Measurements from ENCODE around the gene GHRHR. TPM values are rescaled to one million over a fixed set of nuclear protein-coding genes. Genes with fewer than 3 reads are reported as not detected.

GHRHR gene
- total RNA-seq, 1 experiment from 2014 or later, result not detected

DNA sequence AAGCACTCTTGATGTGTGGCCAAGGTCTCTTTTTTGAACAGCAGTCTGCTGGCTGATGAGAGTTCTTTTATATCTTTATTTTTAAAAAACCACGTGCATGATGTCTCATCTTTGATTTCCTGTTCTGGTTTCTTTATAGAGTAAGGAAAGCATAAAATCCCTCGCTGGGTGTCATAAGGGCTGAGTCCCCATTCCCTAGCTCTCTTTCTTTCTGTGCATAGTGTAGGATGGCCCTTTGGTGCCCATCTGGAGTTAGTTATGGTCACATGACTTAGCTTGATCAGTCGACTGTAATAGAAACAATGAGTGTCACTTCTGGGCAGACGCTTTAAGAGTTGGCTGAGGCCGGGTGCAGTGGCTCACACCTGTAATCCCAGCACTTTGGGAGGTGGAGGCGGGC, 38.5 kb downstream of the GHRHR start:
- DNase-seq (ENCODE audit: low read depth), result peak; percentile 44

GRCh38 chr7:31003097-31003496, 39.3 kb downstream of the GHRHR start:
- no peak for DNase-seq (ENCODE audit: low read depth)

DNA sequence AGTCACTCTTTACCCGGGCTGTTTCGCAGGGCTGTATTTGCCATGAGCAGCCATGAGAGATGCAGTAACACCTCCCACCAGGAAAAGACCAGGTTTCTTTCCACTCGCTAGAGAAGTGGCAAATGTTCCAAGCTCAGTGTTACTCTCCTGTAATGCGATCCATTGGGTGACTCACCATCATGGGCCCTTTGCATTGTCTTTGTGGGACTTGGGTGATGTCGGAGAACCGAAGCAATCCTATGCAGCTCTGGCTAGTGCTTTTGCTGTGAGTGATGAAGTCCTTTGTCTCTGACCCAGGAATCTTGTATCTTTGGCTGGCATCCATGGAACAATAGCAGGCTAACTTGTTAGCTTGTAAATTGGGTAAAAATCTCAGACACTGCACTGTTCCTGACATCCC, 40.0 kb downstream of the GHRHR start:
- peak; percentile 47 for DNase-seq (ENCODE audit: low read depth)

DNA sequence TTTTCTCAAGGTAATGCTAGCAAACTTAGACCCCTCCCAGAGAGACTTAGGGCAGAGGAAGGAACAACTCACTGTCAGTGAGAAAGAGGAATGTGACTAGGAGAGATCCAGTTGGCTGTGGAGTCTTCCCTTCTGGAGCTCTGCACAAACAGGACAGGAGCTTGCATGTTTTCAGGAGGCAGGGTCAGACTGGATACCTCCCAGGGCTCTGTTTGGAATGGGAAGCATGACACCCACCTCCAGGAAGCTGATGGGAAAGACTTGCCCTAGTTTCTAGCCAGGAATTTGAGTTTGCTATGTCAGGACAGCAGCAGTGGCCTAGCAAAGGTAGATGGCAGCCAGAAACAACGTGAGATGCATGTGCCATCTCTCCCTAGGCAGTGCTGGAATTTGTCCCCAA, 40.6 kb downstream of the GHRHR start:
- no peak for DNase-seq (ENCODE audit: low read depth)

DNA sequence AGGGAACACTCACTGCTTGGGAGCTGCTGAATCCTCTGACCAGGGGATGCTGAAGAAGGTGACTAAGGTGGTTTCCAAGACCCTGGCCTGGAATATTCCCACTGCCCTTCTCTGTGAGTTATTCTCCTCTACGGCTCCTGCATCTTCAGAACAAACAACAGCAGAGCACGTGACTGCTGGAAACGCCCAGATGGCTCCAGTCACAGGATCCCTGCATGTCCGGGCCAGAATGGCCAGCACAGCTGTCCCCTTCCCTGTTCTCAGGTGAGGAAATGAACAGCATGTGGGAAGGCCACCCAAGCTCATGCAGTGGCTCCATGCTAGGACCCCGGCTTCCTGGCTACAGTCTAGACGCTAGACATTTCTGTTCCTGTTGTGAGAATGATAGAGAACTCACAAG, 43.1 kb downstream of the GHRHR start:
- DNase-seq (ENCODE audit: low read depth), result no peak

DNA sequence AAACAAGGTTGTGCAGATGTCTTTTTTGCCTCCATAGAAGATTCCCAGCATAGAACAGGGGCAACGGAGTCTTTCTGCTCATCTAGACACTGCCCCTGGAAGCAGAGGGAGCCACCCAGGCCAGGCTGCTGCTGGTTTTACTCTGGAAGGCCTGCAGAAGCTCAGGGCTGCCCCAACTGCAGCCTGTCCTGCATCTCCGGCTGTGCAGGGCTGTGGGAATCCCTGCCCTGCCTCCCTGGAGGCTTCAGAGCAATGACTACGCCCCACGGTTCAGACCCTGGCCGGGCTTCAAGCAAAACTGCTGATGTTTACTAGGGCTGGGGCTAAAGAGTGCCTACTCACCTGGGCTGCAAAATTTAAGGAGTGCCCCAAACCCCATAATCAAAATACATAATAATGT, 43.9 kb downstream of the GHRHR start:
- DNase-seq (ENCODE audit: low read depth), result no peak

DNA sequence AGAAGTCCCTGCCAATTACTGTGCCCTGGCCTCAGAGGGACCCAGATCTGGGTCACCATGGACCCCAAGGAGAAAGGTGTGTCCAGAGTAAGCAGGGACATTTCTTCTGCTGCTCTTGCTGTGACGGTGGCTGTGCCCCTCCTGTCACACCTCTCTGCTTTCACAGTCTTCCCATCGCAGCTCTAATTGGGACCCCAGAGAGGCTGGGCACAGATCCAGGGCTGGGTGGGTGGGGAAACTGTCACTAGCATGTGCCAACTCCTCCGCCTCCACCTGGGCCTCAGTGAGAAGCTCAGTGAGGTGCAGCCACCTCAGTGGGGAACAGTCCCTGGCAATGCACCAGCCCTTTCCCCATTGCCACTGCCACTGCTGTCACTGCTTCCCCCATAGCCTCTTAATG, 51.1 kb downstream of the GHRHR start:
- no peak for DNase-seq (ENCODE audit: low read depth)

DNA sequence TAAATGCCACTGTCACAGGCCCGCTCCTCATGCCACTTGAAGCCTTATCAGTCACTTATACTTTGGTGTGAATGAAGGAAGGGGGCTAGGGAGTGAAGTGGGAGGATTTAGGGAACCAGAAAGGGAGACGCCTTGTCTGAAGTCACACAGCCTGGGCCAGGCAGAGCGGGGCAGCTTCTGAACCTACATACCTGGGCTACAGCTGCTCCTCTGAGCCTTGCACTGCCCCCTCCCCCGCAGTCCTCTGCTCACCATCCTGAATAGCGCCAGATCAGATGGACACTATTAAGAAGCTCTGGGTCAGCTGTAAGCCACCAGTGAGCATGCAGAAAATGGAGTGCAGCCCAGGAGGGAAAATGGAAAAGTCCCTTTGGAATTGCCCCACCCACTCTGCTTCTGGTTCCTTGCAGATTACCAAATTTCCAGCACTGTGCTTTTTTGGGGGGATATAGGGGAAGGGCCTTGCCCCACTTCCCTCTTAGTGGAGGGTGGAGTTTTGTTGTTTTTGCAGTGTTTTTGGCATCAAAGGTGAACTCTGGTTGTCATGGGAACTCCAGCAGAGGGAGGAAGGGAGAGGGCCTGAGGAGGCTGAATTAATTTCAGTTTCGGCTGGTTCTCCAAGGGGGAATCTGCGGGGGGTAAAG, 53.4 kb downstream of the GHRHR start:
- no peak for DNase-seq (ENCODE audit: low read depth)

DNA sequence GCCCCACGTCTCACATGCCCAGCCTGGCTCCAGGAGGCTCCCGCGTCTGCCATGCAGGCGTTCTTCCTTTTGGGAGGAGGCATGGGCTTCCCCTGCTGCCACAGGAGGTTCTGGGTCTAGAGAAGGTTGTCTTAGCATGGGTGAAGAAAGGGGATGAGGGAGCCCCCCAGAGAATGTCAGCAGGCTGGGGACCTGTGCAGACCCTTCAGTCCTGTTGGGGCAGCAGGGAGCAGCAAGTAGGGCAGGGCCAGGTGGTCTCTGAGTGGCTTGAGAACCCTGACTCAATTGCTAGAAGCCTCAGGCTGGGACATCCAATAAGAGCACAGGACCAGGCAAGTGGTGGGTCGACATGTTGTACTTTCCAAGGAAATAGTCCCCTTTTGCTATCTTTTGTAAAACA, 54.0 kb downstream of the GHRHR start:
- DNase-seq (ENCODE audit: low read depth), result no peak

DNA sequence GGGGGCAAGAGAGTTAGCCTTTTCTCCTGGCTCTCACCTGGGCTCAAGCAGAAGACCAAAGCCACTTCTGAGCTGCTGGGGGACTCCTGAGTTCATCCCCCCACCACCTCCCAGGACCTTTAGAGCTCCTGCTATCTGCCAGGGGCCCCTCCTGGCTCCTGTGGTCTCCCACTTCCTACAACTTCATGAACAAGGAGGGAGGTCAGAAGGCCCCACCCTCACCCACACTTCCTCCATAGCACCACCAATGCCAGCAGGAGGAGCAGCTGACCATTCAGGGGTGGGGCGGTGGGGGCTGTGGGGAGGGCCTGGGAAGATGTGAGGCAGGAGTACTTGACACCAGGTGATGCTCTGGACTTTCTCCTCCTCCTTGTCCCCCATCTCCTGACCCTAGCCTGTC, 55.8 kb downstream of the GHRHR start:
- DNase-seq (ENCODE audit: low read depth), result no peak

DNA sequence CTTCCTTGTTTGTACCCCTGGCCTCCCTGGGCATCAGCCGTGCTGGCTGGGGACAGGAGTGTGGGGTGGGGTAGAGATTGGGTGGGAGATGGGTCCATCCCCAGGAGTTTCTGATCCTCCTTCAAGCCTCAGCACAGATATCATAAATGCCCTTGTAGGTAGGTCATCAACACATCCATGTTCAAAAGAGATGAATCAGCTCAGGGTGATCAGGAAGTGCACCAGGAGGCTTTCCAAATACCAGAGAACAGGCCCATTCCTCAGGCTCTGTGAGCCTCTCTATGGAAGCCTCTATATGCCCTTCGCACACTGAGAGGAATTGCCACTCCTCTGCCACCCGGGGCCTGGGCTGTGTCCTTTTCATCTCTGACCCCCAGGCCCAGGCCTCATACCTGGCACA, 56.4 kb downstream of the GHRHR start:
- DNase-seq (ENCODE audit: low read depth), result no peak

DNA sequence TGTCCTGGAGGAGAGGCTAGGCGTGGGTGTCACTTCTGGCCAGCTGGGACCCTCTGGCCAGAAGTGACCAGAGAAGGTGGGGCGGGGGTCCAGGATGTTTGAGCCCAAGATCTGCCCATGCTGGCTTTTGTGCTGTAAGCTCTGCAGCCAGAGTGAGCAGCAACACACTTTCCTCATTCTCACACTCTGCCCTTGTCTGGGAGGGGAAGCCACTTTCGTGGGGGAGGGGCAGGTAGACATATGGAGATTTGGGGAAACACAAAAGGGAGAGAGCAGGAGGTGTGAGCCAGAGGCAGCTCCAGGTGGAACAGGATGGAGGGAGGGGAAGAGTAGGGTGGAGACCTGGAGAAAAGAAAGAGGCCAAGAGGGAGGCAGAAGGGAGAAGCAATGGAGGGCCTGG, 56.9 kb downstream of the GHRHR start:
- no peak for DNase-seq (ENCODE audit: low read depth)

- DNase-seq (ENCODE audit: low read depth), result no peak
Measured at GRCh38 chr7:31022117-31022516, 58.4 kb downstream of the GHRHR start.

- no peak for DNase-seq (ENCODE audit: low read depth)
Measured at GRCh38 chr7:31022726-31023125, 59.0 kb downstream of the GHRHR start.

- DNase-seq (ENCODE audit: low read depth), result no peak
Measured at GRCh38 chr7:31023877-31024276, 60.1 kb downstream of the GHRHR start.

DNA sequence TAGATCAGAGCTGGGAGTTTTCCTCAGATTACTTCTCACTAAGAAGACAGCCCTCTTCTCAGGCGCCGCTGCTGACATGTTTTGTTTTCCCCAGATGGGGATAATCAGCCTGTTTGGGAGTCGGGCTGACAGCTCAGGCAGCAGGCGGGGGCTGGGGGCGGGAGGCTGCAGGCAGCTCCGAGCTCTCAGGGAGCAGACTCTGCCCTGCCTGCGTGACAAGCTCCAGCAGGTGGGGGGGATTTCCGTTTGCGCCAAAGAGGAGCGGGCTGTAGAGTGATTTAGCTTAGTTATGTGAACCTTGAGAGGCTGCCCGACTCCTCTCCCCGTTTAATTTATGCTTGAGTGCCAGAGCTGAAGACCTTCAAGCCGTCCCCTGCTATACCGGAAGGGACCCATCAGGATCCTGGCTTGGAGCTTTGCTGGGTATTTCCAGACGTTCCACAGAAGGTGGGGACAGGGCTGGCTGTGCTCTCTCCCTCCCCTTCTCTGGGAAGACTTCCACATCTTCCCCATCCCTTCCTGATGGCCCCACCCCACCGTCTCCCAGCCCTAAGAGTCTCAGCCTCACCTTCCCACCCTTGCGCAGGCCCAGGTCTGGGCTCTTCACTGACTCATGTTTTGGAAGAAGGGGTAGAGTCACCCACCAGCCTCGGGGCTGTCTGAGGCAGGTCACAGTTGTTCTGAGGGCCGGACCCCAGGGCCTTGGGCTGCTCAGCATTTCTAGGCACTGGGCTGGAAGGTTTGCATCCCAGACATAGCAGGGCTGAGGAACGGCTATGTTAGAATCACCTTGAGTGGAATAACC, 63.6 kb downstream of the GHRHR start:
- no peak for DNase-seq (ENCODE audit: low read depth)

DNA sequence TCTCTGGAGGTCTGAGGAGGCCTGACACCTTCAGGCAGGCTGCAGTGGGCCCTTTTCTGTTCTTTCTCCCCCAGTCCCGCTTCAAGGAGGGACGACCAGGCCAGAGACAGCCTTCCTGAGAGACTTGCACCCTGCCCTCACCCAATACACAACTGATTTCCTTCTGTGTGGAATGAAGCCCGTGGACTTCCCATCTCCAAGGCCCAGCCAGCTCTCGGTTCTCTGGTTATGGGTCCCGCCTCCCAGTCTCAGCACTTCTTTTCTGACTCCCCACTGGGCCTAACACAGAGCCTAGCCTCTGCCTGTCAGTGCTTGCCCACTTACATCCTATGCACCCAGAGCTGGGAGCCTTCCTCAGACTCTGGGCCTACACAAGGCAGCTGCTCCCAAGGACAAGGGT, 64.3 kb downstream of the GHRHR start:
- no peak for DNase-seq (ENCODE audit: low read depth)

- no peak for DNase-seq (ENCODE audit: low read depth)
Measured at GRCh38 chr7:31028417-31028992, 64.8 kb downstream of the GHRHR start.

Other genes with a start within 250 kb of the GHRHR start
- not detected in 2 replicates for gene INMT, start 211.8 kb upstream of the GHRHR start, total RNA-seq (2014; rRNA removed; shearing (Covaris generic))
- gene MINDY4, start 192.5 kb upstream of the GHRHR start, total RNA-seq (2014; rRNA removed; shearing (Covaris generic)), result 1.8 and 2.5 TPM in 2 replicates
- 0.10 TPM in 1 of 2 replicates, not detected in the other for gene AQP1, start 52.1 kb upstream of the GHRHR start, total RNA-seq (2014; rRNA removed; shearing (Covaris generic))
- 0.14 and 1.4 TPM in 2 replicates for gene ADCYAP1R1, start 88.4 kb downstream of the GHRHR start, total RNA-seq (2014; rRNA removed; shearing (Covaris generic))